IMR-90 (cell line): ENCODE measurements around the gene SLAMF6. TPM values are rescaled to one million over a fixed set of nuclear protein-coding genes. Genes with fewer than 3 reads are reported as not detected.

Experiments
- ATAC-seq: fragments of 200-7000 bp; cut with Tn5 transposase; 2 replicates; pipeline ENCODE4 v1.9.1; 2020; ENCODE audit warnings: low read depth, mild to moderate bottlenecking, moderate library complexity
- BruUV-seq: library from RNA; stranded (reverse); fragments of 400-500 nt; replicated peaks from 2 replicates; lab custom pipeline; 2021; lab: Mats Ljungman, UMichigan
- CTCF ChIA-PET: fragments of 300-600 bp; formaldehyde crosslinking; extraction: SDS; loops from one replicate; lab custom pipeline; 2021; ENCODE audit warnings: antibody characterized with exemption; lab: Yijun Ruan, JAX
- POLR2A ChIA-PET: fragments of 300-600 bp; sonication (Branson Sonifier 250); formaldehyde crosslinking; loops from one replicate; lab custom pipeline; 2022; ENCODE audit warnings: antibody characterized with exemption; ENCODE audit not compliant: unreplicated experiment; lab: Charles Lee
- DNase-seq: peaks from one replicate; pipeline ENCODE4 v3.0.0; 2013
- H2AFZ ChIP-seq: replicated peaks from 2 replicates; pipeline ENCODE3; 2013; ENCODE audit warnings: low read length, mild to moderate bottlenecking; ENCODE audit not compliant: poor library complexity
- H2AK5ac ChIP-seq: 2 replicates; pipeline ENCODE4 v1.6.1; 2013; ENCODE audit warnings: low read depth, low read length, inconsistent platforms
- H2AK9ac ChIP-seq: replicated peaks from 2 replicates; pipeline ENCODE3; 2013; ENCODE audit warnings: mild to moderate bottlenecking, low read depth, low read length, moderate library complexity; ENCODE audit not compliant: poor library complexity
- H2BK120ac ChIP-seq: 2 replicates; pipeline ENCODE4 v1.6.1; 2013; ENCODE audit warnings: low read depth, low read length, inconsistent platforms
- H2BK15ac ChIP-seq: 3 replicates; pipeline ENCODE4 v1.6.1; 2013; ENCODE audit warnings: low read depth, low read length, inconsistent platforms
- H2BK20ac ChIP-seq: 2 replicates; pipeline ENCODE4 v1.6.1; 2013; ENCODE audit warnings: low read depth, mild to moderate bottlenecking, inconsistent platforms, low read length, moderate library complexity
- H2BK5ac ChIP-seq: 2 replicates; pipeline ENCODE4 v1.6.1; 2013; ENCODE audit warnings: mild to moderate bottlenecking, low read depth, low read length, inconsistent platforms; ENCODE audit not compliant: poor library complexity, severe bottlenecking
- H3K14ac ChIP-seq: replicated peaks from 2 replicates; pipeline ENCODE4 v1.6.1; 2013; ENCODE audit warnings: low read depth, low read length, inconsistent platforms
- H3K18ac ChIP-seq: 2 replicates; pipeline ENCODE4 v1.6.1; 2013; ENCODE audit warnings: low read depth, low read length, control low read depth
- H3K23ac ChIP-seq: 2 replicates; pipeline ENCODE4 v1.6.1; 2013; ENCODE audit warnings: low read depth, low read length, inconsistent platforms
- H3K27ac ChIP-seq: 2 replicates; pipeline ENCODE4 v1.5.1; 2013; ENCODE audit warnings: mild to moderate bottlenecking, control low read depth, low read length; ENCODE audit not compliant: insufficient read depth
- H3K27me3 ChIP-seq: 2 replicates; pipeline ENCODE4 v1.6.1; 2013; ENCODE audit warnings: low read length; ENCODE audit not compliant: control insufficient read depth, insufficient read depth
- H3K36me3 ChIP-seq: 2 replicates; pipeline ENCODE4 v1.6.1; 2013; ENCODE audit warnings: low read length, mixed read lengths; ENCODE audit not compliant: control insufficient read depth, insufficient read depth
- H3K4ac ChIP-seq: 2 replicates; pipeline ENCODE4 v1.6.1; 2013; ENCODE audit warnings: low read depth, low read length, inconsistent platforms
- H3K4me1 ChIP-seq: 2 replicates; pipeline ENCODE4 v1.6.1; 2013; ENCODE audit warnings: low read length, mixed read lengths; ENCODE audit not compliant: control insufficient read depth, insufficient read depth
- H3K4me2 ChIP-seq: 2 replicates; pipeline ENCODE4 v1.6.1; 2013; ENCODE audit warnings: low read depth, mild to moderate bottlenecking, control low read depth, low read length, moderate library complexity
- H3K4me3 ChIP-seq: 2 replicates; pipeline ENCODE4 v1.5.1; 2013; ENCODE audit warnings: low read depth, mild to moderate bottlenecking, control low read depth, low read length, moderate library complexity; ENCODE audit not compliant: insufficient read depth
- H3K56ac ChIP-seq: 2 replicates; pipeline ENCODE4 v1.6.1; 2013; ENCODE audit warnings: low read length, inconsistent platforms; ENCODE audit not compliant: insufficient read depth; ENCODE audit errors: extremely low read depth
- H3K79me1 ChIP-seq, 2 experiments: 2 replicates each; pipeline ENCODE4 v1.6.1; 2013; ENCODE audit warnings: low read length in 2 of 2, inconsistent platforms in 1 of 2, low read depth in 1 of 2
- H3K9ac ChIP-seq: 2 replicates; pipeline ENCODE4 v1.6.1; 2013; ENCODE audit warnings: low read depth, low read length, control low read depth
- H3K9me1 ChIP-seq: 2 replicates; pipeline ENCODE4 v1.6.1; 2013; ENCODE audit warnings: low read length, inconsistent platforms; ENCODE audit not compliant: insufficient read depth
- H3K9me3 ChIP-seq: 2 replicates; pipeline ENCODE4 v1.6.1; 2013; ENCODE audit warnings: low read length; ENCODE audit not compliant: control insufficient read depth, insufficient read depth
- H4K20me1 ChIP-seq: 2 replicates; pipeline ENCODE4 v1.6.1; 2013; ENCODE audit warnings: low read length, inconsistent platforms; ENCODE audit not compliant: insufficient read depth
- H4K5ac ChIP-seq: 2 replicates; pipeline ENCODE4 v1.6.1; 2013; ENCODE audit warnings: mild to moderate bottlenecking, low read depth, low read length, control low read depth
- H4K8ac ChIP-seq, 2 experiments: 2 replicates each; pipeline ENCODE4 v1.6.1; 2013; ENCODE audit warnings: low read depth in 2 of 2, low read length in 2 of 2, control low read depth in 1 of 2, inconsistent platforms in 1 of 2
- H4K91ac ChIP-seq: 2 replicates; pipeline ENCODE4 v1.6.1; 2013; ENCODE audit warnings: low read depth, low read length, inconsistent platforms; ENCODE audit not compliant: insufficient read depth
- MAZ ChIP-seq: IDR thresholded peaks from 2 replicates; pipeline ENCODE4 v1.6.1; 2012; ENCODE audit warnings: low read depth, mild to moderate bottlenecking, low read length, improper control_type of control experiment, moderate library complexity, borderline replicate concordance
- MXI1 ChIP-seq: IDR thresholded peaks from 2 replicates; pipeline ENCODE4 v1.6.1; 2012; ENCODE audit warnings: low read depth, mild to moderate bottlenecking, low read length, moderate library complexity, borderline replicate concordance
- WGBS, 2 experiments: methylation state at CpG; one replicate each; pipeline versions ENCODE4 v1.1.5 to v1.1.7; 2013; ENCODE audit warnings: missing lambda C conversion rate in 2 of 2; ENCODE audit not compliant: insufficient read length in 1 of 2; ENCODE audit errors: extremely low coverage in 2 of 2; 5-methylcytosine and 5-hydroxymethylcytosine counted together
- dilution Hi-C: fragments of 300-500 bp; cut with HindIII; formaldehyde crosslinking; loops from one replicate; pipeline ENCODE4 v1.14.3; 2018; ENCODE audit warnings: low sequenced_read_pairs; ENCODE audit not compliant: unreplicated experiment
- in situ Hi-C: fragments of 300-500 bp; cut with MboI; formaldehyde crosslinking; loops from 3 replicates; pipeline ENCODE4 v1.14.3; 2019; ENCODE audit warnings: low sequenced_read_pairs, inconsistent platforms, mixed read lengths
- intact Hi-C: fragments of 100-400 bp; cut with micrococcal nuclease; formaldehyde crosslinking; loops from 2 replicates; pipeline ENCODE4 v1.10.0; 2022
- polyA plus RNA-seq, 3 experiments: library from polyadenylated mRNA; depleted of rRNA; stranded (reverse); fragments of >200 nt; gene quantifications; 2 replicates each; pipeline ENCODE4 v1.2.3, GENCODE V29; 2012; ENCODE audit warnings: low replicate concordance in 1 of 3
- total RNA-seq: library from RNA; depleted of rRNA; stranded (reverse); fragments of >200 nt; gene quantifications from 2 replicates; pipeline ENCODE4 v1.2.3, GENCODE V29; 2012

SLAMF6 gene
- total and polyA plus RNA-seq, 2 of the 4 experiments (the other 2 are of a cell fraction), result not detected

DNA sequence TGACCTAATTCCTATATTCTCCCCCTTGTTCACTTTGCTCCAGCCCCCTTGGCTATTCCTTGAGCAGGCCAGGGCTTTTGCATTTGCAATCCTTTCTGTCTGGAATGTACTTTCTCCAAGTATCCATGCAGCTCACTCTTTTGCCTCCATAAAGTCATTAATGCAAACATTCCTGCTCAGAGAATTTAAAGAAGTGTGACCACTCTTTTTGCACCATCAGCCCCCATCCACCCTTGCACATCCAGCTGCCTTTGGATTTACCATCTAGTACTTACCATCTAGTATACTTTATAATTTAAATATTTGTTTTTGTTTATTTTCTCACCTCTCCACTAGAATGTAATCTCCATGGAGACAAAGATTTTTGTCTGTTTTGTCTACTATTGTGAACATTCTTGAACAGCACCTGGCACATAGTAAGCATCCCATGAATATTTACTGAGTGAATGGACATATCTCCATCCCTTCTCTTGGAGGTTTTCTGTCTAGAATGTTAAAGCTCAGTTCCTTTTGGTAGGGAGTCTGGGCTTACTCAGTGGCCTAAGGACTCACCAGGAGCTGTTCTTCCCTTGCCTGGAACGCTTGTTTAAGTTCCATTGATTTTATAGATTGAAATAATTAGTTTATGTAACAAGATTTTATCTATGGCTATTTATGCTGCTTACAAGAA is 22.6 kb downstream of the SLAMF6 start:
- CTCF ChIA-PET, result no interaction called here
- no peak for ATAC-seq
- Histone ChIP-seq H4K5ac (no peak overlapping the region), H3K27me3 (no peaks in the 10 kb centered on the region), H4K8ac (no peak overlapping the region), H2BK120ac (no peak overlapping the region), H2BK5ac (no peak overlapping the region), H2AFZ (no peak overlapping the region), H3K23ac (no peak overlapping the region), H2AK5ac (no peak overlapping the region), H2BK20ac (no peak overlapping the region), H3K4me3 (no peak overlapping the region), H3K4ac (no peak overlapping the region), H3K18ac (no peak overlapping the region), H3K9me3 (no peaks in the 10 kb centered on the region), H4K20me1 (no peaks in the 10 kb centered on the region), H3K27ac (no peak overlapping the region), H3K9me1 (no peaks in the 10 kb centered on the region), H3K36me3 (no peaks in the 10 kb centered on the region), H3K14ac (no peak overlapping the region), H3K79me1 (no peaks in the 10 kb centered on the region), H2BK15ac (no peak overlapping the region), H3K9ac (no peak overlapping the region), H2AK9ac (no peak overlapping the region), H3K56ac (no peak overlapping the region), H4K91ac (no peak overlapping the region), H3K4me2 (no peak overlapping the region), H3K4me1 (no peaks in the 10 kb centered on the region)
- no CpG with 5 or more reads among the region's 1 CpG for WGBS, 2 experiments
- in situ Hi-C loops, result no loop called here
- intact Hi-C loops, result no loop called here
- dilution Hi-C loops, result no loop called here
- no peak for DNase-seq
- POLR2A ChIA-PET, result no interaction called here
- BruUV-seq, result no TSS peak
- TF ChIP-seq MXI1 (no peak), MAZ (no peak)
